ENCODE measurements around the gene LIAS.
"Not testable (repeated sequence)": the region's sequence is repeated elsewhere in the genome, so short reads cannot be mapped to it uniquely, and the experiment has no call there.

Gene LIAS

DNA sequence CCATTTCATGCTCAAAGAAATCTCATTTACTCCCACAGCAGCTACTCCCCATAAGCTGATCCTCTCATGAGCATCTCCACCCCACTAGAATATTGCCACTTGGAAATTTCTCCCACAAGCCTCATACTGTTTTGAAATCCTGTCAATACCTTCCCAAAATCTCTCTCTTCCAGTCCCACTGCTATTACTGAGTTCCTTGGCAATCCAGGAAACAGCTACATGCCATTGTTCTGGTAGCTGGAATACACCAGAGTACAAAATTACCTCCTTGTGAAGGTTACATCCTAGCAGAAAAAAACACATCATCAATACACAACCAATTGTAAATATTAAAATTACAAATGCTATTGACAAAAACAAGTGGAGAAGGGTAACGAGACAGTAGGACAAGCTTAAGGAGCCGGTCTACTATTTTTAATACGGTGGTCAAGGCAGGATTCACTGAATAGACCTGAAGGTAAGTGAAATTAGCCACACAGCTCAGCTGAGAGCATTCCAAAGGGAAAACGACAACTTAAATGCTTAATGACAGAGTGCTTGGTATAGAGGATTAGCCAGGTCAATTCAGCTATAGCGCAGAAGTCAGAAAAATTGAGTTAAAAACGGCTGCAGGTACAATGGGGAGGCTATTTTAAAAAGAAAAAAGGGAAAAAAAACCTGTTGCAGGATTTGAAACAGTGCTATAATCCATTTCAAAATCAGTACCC lies 6.5 kb upstream of the LIAS start:
- H3K27me3 Mint-ChIP-seq (ENCODE audit: low read depth), result no peaks in the 10 kb centered on the region
- TF ChIP-seq, protein P1, sequence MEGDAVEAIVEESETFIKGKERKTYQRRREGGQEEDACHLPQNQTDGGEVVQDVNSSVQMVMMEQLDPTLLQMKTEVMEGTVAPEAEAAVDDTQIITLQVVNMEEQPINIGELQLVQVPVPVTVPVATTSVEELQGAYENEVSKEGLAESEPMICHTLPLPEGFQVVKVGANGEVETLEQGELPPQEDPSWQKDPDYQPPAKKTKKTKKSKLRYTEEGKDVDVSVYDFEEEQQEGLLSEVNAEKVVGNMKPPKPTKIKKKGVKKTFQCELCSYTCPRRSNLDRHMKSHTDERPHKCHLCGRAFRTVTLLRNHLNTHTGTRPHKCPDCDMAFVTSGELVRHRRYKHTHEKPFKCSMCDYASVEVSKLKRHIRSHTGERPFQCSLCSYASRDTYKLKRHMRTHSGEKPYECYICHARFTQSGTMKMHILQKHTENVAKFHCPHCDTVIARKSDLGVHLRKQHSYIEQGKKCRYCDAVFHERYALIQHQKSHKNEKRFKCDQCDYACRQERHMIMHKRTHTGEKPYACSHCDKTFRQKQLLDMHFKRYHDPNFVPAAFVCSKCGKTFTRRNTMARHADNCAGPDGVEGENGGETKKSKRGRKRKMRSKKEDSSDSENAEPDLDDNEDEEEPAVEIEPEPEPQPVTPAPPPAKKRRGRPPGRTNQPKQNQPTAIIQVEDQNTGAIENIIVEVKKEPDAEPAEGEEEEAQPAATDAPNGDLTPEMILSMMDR (IDR thresholded peaks at IDR 0.05; ENCODE audit: unreplicated experiment in 3 of 3), result no peak
- H3K9me3 Mint-ChIP-seq, result no peaks in the 10 kb centered on the region
- peaks cover 12% of the 10 kb centered on the region for H3K4me1 Mint-ChIP-seq
- no peak overlapping the region for H3K4me3 Mint-ChIP-seq
- H3K36me3 Mint-ChIP-seq (ENCODE audit: low read depth), result peaks cover 75% of the 10 kb centered on the region
- H3K27ac Mint-ChIP-seq, result peak overlapping the region in 2 of 3 experiments; percentile 40 to 57

DNA sequence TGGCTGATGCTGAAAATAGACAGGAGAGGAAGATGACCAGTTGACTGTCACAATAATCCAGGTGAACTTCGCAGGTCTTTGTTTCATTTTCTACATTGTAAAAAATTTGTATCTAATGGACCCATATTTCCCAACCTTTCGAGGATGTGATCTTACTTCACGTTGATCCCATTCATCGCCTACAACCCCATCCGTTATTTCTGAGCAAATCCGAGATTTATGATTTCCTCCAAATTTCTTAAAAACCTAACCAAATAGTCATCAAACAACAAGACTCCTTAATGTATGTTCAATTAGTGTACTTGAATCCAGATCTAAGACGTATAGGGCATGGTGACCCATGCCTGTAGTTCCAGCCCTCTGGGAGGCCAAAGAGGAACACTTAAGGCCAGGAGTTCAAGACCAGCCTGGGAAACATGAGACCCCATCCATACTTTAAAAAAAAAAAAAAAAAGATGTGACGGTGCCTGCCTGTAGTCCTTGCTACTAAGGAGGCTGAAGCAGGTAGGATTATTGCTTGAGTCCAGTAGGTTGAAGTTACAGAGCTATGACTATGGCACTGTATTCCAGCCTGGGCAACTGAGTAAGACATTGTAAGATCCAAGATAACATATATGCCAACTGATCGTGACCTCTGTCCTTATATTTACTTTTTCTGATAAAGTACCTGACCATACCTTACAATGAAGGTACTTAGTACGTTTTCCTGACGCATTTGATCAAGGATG lies 5.8 kb upstream of the LIAS start:
- peak overlapping the region in 1 of 3 experiments; percentile 10 for H3K27ac Mint-ChIP-seq
- H3K9me3 Mint-ChIP-seq, result no peaks in the 10 kb centered on the region
- H3K4me3 Mint-ChIP-seq, result no peak overlapping the region
- TF ChIP-seq, protein P1 (IDR thresholded peaks at IDR 0.05; ENCODE audit: unreplicated experiment in 3 of 3), result no peak
- peaks cover 19% of the 10 kb centered on the region for H3K4me1 Mint-ChIP-seq
- no peaks in the 10 kb centered on the region for H3K27me3 Mint-ChIP-seq (ENCODE audit: low read depth)
- peaks cover 80% of the 10 kb centered on the region for H3K36me3 Mint-ChIP-seq (ENCODE audit: low read depth)

DNA sequence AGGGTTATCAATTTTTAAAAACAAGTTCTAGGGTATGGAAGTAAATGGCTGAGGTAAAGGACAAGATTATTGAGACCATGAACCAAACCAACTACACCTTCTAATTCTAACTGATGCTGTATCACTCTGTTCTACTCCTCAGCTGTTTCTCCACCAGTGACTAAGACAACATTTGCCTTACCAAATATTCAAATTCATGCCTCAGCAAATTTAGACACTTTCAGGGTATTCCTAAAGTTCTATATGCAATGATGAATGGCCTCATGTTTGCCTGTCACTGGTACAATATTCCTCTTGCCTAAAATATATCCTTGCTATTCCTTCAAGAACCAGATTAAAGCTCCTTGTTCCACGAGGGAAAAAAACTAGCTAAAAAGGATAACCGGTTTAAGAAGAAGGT lies 5.1 kb upstream of the LIAS start:
- no peaks in the 10 kb centered on the region for H3K27me3 Mint-ChIP-seq (ENCODE audit: low read depth)
- H3K27ac Mint-ChIP-seq, result no peak overlapping the region
- TF ChIP-seq, protein P1 (IDR thresholded peaks at IDR 0.05; ENCODE audit: unreplicated experiment in 3 of 3), result no peak
- H3K36me3 Mint-ChIP-seq (ENCODE audit: low read depth), result peaks cover 80% of the 10 kb centered on the region
- peaks cover 24% of the 10 kb centered on the region for H3K4me1 Mint-ChIP-seq
- no peak overlapping the region for H3K4me3 Mint-ChIP-seq
- H3K9me3 Mint-ChIP-seq, result no peaks in the 10 kb centered on the region

DNA sequence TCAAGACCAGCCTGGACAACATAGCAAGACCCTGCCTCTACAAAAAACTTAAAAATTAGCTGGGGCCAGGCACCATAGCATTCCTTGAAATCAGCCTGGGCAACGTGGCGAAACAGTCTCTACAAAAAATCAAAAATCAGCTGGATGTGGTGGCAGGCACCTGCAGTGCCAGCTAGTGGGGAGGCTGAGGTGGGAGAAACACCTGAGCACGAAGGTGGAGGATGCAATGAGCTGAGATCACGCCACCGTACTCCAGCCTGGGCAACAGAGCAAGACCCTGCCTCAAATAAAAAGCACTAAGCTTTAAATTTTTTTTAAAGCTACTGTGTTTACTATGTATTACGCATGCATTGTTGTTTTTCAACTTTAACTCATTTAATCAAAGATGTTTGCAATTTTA lies 3.4 kb upstream of the LIAS start:
- Mint-ChIP-seq H3K9me3 (no peaks in the 10 kb centered on the region), H3K36me3 (ENCODE audit: low read depth) (peaks cover 74% of the 10 kb centered on the region), H3K27ac (no peak overlapping the region), H3K27me3 (ENCODE audit: low read depth) (no peaks in the 10 kb centered on the region), H3K4me1 (peaks cover 24% of the 10 kb centered on the region), H3K4me3 (peak overlapping the region in 2 of 3 experiments; percentile 61 to 73)
- TF ChIP-seq, protein P1 (IDR thresholded peaks at IDR 0.05; ENCODE audit: unreplicated experiment in 3 of 3), result no peak

DNA sequence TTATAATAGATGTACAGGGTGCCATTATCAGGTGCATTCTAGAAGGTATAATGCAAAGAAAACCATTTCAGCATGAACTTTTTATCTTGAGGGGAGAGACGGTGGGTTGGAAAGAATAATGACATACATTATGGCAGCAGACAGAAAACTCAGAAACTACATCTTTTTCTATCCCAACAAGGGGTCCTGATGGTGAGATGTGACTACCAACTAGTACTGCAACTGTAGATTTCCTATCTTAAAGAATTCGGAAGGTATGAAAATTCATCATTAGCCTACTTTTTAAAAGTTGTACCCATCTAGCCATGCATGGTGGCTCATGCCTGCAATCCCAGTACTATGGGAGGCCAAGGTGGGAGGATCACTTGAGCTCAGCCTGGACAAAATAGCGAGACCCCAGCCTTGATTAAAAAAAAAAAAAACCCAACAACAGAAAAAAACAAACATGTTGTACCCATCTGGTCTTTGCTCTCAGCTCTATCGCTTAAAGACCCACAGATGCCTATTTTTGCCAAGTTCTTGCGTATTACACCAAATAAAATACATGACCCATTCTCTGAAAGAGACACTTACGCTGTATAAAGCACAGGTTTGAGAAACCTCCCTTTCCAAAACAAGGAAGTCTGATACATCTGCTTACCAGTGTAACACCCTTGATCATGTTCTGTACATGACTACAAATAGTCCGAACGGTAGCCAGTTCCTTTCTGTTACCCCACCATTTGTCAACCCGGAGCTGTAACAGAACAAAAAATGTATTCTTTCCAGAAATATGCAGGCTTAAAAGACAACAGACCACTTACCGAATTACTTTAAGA lies 1.7 kb upstream of the LIAS start:
- Mint-ChIP-seq H3K9me3 (no peaks in the 10 kb centered on the region), H3K27ac (peak overlapping the region; percentile 94 to 98 (median 98)), H3K4me3 (peak overlapping the region; percentile 99), H3K36me3 (ENCODE audit: low read depth) (peaks cover 60% of the 10 kb centered on the region), H3K4me1 (peaks cover 24% of the 10 kb centered on the region), H3K27me3 (ENCODE audit: low read depth) (no peaks in the 10 kb centered on the region)
- TF ChIP-seq, protein P1 (IDR thresholded peaks at IDR 0.05; ENCODE audit: unreplicated experiment in 3 of 3), result no peak

DNA sequence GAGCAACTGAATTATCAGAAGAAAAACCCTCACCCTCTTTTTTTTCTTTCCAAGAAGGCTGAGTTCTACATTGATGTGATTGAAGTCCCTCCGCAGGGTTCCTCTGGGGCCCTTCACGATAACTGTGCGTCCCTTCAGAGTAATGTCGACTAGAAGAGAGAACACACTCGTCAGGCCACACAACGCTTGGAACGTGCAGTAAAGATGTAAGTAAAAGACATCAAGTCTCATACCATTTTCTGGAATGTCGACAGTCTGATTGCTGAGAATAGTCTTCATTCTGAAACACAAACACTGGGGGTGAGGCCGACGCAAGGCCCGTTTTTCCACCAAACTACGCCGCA lies 723 bp upstream of the LIAS start:
- not testable (repeated sequence) for H3K27me3 Mint-ChIP-seq (ENCODE audit: low read depth); H3K9me3 Mint-ChIP-seq
- Mint-ChIP-seq H3K27ac (peak overlapping the region; percentile 94 to 98 (median 98)), H3K36me3 (ENCODE audit: low read depth) (peaks cover 50% of the 10 kb centered on the region), H3K4me1 (peaks cover 24% of the 10 kb centered on the region), H3K4me3 (peak overlapping the region; percentile 99)

All from nephron (organoid).